NCI-H460 (cell line): ENCODE results near the gene BPNT1. TPM values are rescaled to one million over a fixed set of nuclear protein-coding genes. Genes with fewer than 3 reads are reported as not detected.
"Not testable (repeated sequence)": the region's sequence is repeated elsewhere in the genome, so short reads cannot be mapped to it uniquely, and the experiment has no call there.

Experiments used
- DNase-seq: peaks from one replicate; pipeline ENCODE4 v3.0.0-alpha.2; 2016; ENCODE audit warnings: low read depth; ENCODE audit errors: extremely low read depth
- polyA plus RNA-seq: library from polyadenylated mRNA; depleted of rRNA; stranded (reverse); fragments of >200 nt; gene quantifications from 2 replicates; pipeline ENCODE4 v1.2.3, GENCODE V29; 2014; cell fraction: nucleus; rRNA removed
- total RNA-seq: library from RNA; depleted of rRNA; stranded (reverse); fragments of >200 nt; shearing (Covaris generic); gene quantifications from 2 replicates; pipeline ENCODE4 v1.2.3, GENCODE V29; 2014; rRNA removed

Gene BPNT1, protein sequence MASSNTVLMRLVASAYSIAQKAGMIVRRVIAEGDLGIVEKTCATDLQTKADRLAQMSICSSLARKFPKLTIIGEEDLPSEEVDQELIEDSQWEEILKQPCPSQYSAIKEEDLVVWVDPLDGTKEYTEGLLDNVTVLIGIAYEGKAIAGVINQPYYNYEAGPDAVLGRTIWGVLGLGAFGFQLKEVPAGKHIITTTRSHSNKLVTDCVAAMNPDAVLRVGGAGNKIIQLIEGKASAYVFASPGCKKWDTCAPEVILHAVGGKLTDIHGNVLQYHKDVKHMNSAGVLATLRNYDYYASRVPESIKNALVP
- total RNA-seq, result 45.5 and 48.8 TPM in 2 replicates
- 37.4 and 42.4 TPM in 2 replicates for polyA plus RNA-seq

DNA sequence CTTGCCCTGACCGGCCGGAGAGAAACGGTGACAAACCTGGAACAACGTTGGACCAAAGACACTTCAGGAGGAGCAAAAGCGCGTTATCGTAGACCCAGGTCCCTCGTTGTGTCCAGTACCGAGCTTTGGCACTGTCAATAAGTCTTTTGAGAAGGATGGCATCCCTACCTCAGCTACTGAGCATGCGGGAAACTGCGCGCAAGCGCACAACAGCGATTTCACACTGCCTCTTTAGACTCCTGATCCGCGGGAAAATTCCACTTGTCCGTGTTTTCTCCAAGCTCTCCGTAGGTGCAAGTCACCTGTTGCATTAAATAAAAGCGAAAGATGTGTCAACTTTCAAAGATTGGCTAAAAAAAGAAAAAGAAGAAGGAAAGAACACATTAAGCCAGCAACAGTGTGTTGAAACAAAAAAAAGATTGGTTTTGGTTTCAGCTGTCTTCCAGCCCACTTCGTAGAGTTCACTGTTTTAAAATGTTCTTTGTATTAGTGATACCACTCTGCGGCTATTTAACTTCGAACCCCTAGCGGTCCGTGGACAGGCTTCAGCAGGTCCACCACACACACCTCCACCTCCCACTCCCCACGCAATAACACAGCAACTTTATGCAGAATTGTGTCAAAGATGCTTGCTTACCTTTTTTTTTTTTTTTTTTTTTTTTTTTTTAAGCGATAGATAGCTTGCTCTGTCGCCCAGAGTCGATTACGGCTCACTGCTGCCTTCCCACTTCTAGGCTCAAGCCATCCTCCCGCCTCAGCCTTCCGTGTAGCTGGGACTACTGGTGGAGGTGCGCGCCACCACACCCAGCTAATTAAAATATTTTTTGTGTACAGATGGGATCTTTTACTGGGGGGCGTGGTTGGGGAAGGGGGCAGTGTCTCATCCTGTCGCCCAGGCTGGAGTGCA, at the start of gene BPNT1:
Gene BPNT1 (minus strand): TSS at position 139 of the 907 bp plus-strand sequence. CDS start 9,942 bp downstream, outside the sequence.
- peak; percentile 97 for DNase-seq

DNA sequence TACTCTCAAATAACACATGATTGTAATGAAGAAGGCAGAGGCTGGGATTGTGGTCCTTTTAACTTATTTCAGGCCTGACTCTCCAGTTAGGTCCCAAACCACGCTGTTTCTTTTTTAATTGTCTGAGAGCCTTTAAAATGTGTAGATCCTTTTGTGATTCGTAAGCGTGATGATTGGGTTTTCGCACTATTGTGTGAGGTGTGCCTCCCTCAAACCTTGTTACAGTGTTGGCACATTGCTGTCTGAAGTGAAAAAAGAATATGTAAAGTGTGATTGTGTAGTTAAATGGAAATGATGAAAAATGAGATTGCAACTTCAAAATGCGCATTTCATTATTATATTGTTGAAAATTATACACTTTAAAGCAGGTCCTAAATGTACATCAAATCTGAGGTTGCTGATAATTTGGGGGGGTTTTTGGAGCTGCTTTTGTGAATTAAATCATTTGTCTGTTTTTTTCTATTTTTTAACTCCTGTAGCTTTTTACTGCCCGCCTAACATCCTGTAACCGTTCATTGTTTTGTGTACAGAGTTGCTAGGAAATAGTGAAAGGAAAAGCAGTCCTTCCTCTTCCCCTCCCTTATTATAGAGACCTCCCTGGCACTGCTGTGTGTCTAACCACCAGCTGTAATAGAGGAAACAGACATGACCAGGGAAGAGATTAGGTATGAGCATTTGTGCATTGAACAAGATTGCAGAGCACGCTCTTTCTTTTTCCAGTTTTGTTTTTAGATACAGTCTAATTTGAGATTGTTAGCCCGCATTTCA, 47.6 kb upstream of the BPNT1 start:
- no peak for DNase-seq

DNA sequence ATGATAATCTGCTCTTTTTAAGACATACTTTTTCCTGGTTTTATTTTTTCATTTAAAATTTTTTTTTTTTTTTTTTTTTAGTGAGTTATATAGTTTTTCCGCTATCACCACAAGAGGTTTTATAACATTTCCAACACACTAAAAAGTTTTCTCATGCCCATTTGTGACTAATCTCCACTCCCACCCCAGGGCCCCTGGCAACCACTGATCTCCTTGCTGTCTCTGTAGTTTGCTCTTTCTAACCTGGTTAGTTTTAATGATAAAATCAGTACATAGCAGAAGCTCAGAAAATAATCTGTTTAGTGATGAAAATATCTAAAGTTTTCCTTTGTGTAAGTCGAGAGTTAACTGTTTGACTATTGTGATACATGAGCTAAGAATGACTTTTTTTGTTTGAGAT, 46.2 kb upstream of the BPNT1 start:
- no peak for DNase-seq

DNA sequence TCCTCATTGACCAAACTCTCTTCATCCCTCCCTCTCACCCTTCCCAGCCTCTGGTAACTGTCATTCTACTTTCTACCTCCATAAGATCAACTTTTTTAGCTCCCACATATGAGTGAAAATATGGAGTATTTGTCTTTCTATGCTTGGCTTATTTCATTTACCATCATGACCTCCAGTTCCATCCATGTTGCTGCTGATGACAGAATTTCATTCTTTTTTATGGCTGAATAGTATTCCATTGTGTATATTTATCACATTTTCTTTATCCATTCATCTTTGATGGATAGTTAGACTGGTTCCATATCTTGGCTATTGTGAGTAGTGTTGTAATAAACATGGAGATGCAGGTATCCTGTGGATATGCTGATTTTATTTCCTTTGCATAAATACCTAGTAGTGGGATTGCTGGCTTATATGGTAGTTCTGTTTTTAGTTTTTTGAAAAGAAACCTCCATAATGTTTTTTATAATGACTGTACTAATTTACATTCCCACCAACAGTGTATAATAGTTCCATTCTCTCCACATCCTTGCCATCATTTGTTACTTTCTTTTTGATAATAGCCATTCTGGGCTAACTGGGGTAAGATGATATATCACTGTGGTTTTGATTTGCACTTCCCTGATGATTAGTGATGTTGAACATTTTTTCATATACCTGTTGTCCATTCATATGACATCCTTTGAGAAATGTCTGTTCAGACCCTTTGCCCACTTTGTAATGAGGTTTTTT, 40.1 kb upstream of the BPNT1 start:
- no peak for DNase-seq

DNA sequence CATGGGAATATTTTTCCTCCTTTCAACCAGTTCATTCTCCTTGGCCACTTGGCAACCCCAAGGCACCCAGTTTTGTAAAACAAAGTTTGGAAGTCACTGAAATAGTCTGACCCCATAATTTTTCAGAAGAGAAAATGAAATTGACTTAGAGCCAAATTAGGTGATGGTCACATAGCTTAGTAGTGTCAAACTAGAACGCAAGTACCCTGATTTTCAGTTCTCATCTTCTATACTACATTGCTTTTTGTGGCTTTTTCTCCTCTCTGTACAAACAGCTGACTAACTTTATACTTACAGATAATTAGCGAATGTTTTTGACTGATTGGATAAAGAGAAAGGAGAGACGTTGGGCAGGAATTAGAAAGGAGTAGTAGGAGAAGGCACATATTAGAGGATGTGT, 37.5 kb upstream of the BPNT1 start:
- DNase-seq, result no peak

DNA sequence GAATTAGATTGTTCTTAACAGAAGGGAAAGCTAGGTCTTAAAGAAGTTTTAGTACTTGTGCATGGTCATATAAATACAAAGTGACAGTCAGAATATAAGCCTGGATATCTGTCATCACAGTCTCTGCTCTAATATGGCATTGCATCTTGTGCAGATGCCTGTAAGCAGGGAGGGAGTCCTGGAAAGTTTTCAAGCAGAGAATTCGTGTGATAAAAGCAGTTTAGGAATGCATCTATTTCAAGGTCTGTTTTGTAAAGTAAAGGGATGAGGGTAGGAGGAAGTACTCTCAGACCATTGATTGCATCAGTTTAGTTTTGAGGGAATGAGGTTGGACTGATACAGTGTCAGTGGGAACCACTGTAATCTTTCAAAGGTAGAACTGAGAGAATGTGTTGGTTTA, 35.0 kb upstream of the BPNT1 start:
- no peak for DNase-seq

DNA sequence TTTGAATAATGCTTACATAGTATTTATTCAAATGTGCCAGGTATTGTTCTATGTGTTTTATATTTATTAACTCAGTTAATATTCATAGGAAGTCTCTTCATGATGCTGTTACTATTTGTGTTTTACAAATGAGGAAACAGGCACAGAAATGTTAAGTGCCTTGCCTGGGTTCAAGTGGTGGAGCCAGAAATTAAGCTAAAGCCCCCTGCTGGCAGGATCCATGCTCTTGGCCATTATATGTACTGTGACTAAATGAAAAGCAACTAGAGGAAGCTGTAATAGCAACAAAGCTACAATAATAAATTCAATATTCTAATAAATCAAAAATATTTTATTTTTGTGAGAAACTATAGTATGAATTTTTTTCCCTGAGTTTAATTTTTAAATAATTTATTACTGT, 34.3 kb upstream of the BPNT1 start:
- peak; percentile 11 for DNase-seq

DNA sequence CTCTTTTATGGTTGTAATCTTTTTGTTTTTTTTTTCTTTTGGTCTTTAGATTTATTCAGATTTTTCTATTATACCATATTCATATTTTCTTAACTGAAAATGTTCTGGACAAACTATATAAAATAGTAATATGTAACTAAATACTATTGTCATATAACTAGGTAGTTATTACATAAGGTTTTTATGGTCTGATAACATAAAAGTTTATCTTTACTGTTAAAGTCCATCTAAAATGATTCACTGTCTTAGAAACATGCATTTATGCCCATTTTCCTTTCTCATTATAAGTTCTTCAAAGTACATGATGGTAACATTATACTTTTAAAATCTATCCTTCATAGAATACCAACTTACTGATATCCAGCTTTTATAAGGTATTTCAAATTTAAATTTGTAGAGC, 33.5 kb upstream of the BPNT1 start:
- DNase-seq, result no peak

DNA sequence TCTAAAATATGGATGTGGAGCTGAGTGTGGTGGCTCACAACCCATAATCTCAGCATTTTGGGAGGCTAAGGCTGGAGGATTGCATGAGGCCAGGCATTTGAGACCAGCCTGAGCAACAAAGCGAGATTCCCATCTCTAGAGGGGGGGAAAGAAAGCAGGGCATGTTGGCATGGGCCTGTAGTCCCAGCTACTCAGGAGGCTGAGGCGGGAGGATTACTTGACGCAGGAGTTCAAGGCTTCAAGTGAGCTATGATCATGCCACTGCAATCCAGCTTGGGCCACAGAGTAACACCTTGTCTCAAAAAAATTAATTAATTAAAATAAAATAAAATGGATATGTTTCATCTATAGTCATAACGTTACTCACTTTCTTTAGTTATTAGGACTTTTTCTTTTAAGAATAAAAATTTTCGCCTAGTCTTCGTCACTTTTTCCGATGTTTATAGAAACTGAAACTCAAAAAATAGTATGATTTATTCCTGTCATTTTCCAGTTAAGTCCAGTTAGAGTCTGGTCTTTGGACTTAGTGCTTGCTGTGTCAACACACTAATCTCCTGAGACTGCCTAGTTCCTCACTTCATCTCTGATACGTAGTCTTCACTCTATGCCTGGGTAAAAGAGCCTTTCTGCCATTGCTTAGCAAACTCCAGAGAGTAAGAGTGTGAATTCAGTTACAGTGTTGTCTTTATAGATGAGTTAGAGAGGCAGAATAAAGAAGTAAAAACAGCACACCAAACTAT, 32.4 kb upstream of the BPNT1 start:
- no peak for DNase-seq

DNA sequence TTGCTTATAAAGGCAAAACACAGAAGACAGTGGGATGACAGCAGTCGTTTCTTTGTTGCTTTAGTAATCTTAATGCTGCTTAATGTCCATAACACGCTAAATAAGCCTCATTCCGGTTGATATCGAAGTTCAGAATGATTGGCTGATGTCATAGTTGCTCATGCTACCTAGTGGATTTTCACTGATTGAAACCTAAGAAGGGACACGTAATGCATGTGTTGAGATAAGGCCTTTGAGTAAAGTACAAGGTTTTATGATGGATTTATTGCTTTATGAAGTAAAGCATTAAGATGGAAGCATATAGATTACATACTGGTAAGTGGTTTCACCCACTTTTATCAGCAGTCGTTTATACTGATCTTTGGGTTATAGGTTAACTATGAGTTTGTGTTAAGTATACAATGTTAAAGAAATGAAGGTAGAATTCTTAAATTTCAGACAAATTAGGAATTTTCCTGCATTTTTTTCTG, 29.5 kb upstream of the BPNT1 start:
- peak; percentile 17 for DNase-seq

DNA sequence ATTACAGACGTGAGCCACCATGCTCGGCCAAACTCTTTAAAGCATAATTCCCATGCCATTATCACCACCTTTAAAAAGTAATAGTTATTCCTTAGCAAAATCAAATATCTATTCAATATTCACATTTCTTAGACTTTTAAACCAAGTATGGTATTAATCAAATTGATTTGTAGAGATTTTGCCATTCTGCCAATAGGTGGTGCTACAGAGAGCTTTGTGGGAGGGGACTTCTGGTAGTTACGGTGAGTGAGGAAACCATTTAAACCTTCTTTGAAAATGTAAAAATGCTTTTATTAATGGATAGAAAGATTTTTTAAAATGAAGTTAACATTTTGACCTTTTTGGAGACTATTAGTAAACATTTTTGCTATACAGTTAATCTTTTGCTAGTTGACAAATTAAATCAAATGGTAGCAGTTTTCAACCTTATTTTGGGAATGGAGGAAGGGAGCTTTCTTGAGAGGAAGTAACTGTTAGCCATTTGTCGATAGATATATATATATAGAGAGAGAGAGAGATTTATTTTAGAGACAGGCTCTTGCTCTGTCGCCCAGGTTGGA, 23.6 kb upstream of the BPNT1 start:
- peak; percentile 59 for DNase-seq

DNA sequence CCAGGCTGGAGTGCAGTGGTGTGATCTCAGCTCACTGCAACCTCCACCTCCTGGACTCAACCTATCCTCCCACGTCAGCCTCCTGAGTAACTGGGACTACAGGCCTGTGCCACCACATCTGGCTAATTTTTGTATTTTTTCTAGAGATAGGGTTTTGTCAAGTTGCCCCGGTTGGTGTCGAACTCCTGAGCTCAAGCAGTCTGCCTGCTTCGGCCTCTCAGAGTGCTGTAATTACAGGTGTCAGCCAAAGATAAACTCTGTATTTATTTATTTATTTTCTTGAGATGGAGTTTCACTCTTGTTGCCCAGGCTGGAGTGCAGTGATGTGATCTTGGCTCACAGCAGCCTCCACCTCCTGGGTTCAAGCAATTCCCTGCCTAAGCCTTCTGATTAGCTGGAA, 23.0 kb upstream of the BPNT1 start:
- DNase-seq, result not testable (repeated sequence)

DNA sequence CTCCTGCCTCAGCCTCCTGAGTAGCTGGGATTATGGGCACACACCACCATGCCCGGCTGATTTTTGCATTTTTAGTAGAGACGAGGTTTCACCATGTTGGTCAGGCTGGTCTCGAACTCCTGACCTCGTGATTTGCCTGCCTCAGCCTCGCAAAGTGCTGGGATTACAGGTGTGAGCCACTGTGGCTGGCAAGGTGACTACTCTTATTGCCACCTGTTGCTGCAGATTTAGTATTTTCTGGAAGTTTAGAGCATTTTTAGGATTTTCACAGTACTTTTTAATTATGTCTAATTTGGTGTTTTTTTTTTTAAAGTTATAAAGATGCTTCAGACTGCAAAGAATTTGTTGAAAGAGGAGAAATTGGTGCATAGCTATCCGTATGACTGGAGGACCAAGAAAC, 20.9 kb upstream of the BPNT1 start:
- DNase-seq, result not testable (repeated sequence)

DNA sequence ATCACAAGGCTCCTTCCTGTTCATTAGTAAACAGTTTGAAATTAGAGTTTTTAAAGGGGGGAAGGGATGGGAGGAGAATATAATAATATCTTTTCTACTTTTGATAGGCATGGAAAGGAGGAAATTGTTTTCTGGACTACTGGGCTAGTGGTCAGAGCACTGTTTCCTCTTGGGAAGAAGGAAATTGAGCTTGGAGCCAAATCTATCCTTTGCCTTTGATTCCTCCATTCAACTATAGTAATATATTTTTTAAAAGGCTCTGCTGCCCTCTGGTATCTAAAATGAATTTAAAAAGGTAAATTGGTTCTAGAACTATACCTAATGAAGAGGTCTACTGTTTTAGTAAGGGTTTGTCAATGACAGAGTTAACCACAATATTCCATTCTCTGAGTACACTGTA, 10.2 kb upstream of the BPNT1 start:
- no peak for DNase-seq

DNA sequence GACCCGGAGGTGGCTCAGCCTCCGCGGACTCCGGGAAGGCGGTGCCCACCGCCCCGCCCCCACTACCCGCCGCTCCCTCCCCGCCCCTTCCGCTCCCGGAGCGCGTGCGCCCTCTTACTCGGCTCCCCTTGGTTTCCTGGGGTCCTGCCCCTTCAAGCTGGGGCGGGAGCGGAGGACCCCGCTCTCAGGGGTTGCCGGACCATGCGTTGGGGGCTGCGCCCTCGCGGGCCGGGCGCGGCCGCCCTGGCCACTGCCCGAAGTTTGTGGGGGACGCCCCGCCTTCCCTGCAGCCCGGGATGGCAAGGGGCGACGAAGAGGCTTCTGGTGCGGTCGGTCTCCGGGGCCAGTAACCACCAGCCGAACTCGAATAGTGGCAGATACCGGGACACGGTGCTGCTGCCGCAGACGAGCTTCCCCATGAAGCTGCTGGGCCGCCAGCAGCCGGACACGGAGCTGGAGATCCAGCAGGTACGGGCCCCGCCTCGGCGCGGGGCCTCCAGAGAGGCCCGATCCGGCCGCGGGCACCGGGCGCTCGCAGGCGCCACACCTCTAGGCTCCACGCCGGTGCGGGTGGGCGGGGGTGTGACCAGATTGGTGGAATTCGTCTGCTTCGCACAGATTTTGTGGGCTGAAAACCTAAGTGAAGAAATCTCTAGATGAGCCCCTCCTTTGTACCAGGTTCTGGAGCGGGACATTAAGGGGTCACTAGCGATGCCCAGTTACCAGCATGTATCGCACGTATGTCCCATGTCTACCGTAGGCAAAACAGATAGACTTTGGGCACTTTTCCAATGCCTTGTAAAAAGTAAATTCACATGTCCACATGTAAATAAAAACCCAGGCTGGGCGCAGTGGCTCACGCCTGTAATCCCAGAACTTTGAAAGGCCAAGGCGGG, 4.7 kb upstream of the BPNT1 start, which contains the start of gene IARS2:
Gene IARS2 (plus strand): TSS at position 117 of the 896 bp plus-strand sequence. CDS start 85 bp downstream, at position 202.
- peak; percentile 86 for DNase-seq

DNA sequence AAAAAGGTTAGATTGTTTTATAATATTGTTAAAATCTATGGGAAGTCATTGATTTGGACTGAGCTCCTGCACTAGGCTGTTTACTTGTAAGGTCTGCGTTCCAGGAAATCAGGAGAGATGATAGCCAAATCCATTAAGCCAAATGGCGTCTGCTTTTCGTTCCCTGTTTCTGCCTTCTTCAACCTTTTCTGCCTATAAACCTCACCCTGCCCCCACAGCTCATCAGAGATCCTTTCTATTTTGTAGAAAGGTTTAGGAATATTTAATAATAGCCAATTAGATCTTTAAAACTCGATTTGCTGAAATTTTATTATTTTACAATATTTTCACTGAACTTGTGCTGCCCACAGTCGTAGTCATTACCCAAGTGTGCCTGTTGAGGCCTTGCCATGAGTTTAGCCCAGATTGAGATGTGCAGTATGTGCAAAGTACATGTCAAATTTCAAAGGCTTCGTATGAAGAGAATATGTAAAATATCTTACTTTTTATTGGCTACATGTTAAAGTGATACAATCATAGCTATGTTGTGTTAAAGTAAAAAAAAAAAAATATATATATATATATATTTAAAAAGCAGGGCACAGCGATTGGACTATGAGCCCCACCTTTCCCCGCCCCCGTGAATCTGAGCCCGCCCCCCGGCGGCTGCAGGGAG, 3.9 kb upstream of the BPNT1 start:
- DNase-seq, result no peak

DNA sequence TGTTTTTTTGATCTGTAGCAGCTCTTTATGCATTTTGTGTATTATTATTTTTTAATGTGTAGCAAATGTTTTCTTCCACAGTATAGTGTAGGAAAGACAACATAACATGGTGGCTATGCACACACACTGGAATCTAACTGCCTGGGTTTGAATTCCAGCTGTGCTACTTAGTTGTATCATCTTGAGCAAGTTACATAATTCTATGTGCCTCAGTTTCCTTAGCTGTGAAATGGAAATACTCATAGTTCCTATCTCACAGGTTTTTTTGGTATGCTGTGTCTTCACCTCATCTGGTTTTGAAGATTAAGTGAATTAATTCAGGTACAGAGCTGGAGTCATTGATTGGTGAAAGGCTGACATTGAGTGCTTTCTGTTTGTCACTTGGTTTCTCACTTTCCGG, 3.1 kb upstream of the BPNT1 start:
- no peak for DNase-seq
